Mesenchymal stem cell (in vitro differentiated cells and primary cell): ENCODE data around the gene HOXD11.

Experiments
- DNase-seq: peaks from one replicate; pipeline ENCODE4 v3.0.0-alpha.2; 2013
- H2AFZ ChIP-seq: one replicate; pipeline ENCODE4 v1.6.1; 2013; ENCODE audit warnings: low read depth, mild to moderate bottlenecking, control low read depth, inconsistent platforms, low read length, moderate library complexity
- H2AK5ac ChIP-seq: 2 replicates; pipeline ENCODE4 v1.6.1; 2013; ENCODE audit warnings: low read length, moderate library complexity, mild to moderate bottlenecking, inconsistent platforms; ENCODE audit not compliant: severe bottlenecking
- H2BK120ac ChIP-seq: one replicate; pipeline ENCODE4 v1.6.1; 2013; ENCODE audit warnings: low read depth, mild to moderate bottlenecking, inconsistent platforms, low read length, moderate library complexity
- H2BK12ac ChIP-seq, 2 experiments: one replicate each; pipeline ENCODE4 v1.6.1; 2013; ENCODE audit warnings: inconsistent platforms in 2 of 2, low read length in 2 of 2, mild to moderate bottlenecking in 2 of 2, moderate library complexity in 2 of 2, control low read depth in 1 of 2
- H2BK15ac ChIP-seq: one replicate; pipeline ENCODE4 v1.6.1; 2013; ENCODE audit warnings: mild to moderate bottlenecking, low read depth, inconsistent platforms; ENCODE audit not compliant: poor library complexity, severe bottlenecking
- H2BK5ac ChIP-seq: 2 replicates; pipeline ENCODE4 v1.6.1; 2013; ENCODE audit warnings: low read depth, mild to moderate bottlenecking, low read length, control low read depth, inconsistent platforms; ENCODE audit not compliant: poor library complexity, severe bottlenecking
- H3K14ac ChIP-seq, 2 experiments: one replicate each; pipeline ENCODE4 v1.6.1; 2013; ENCODE audit warnings: inconsistent platforms in 2 of 2, low read length in 2 of 2, control low read depth in 1 of 2, mild to moderate bottlenecking in 1 of 2, moderate library complexity in 1 of 2
- H3K18ac ChIP-seq, 2 experiments: one replicate each; pipeline ENCODE4 v1.6.1; 2013; ENCODE audit warnings: inconsistent platforms in 2 of 2, low read length in 2 of 2, control low read depth in 1 of 2, low read depth in 1 of 2, mild to moderate bottlenecking in 1 of 2
- H3K23ac ChIP-seq, 2 experiments: one replicate each; pipeline ENCODE4 v1.6.1; 2013; ENCODE audit warnings: inconsistent platforms in 2 of 2, low read length in 2 of 2, mild to moderate bottlenecking in 2 of 2, moderate library complexity in 2 of 2, control low read depth in 1 of 2
- H3K27ac ChIP-seq: 2 replicates; pipeline ENCODE4 v1.5.1; 2013; ENCODE audit warnings: mild to moderate bottlenecking, moderate library complexity, low read length, control low read depth, inconsistent platforms; ENCODE audit not compliant: poor library complexity, severe bottlenecking
- H3K27me3 ChIP-seq, 2 experiments: 2 replicates each; pipeline versions ENCODE4 v1.6.1 to v1.7.0; 2013; ENCODE audit warnings: low read length in 2 of 2, mild to moderate bottlenecking in 2 of 2, moderate library complexity in 2 of 2, control low read depth in 1 of 2, inconsistent platforms in 1 of 2; ENCODE audit not compliant: control insufficient read depth in 1 of 2, insufficient read depth in 1 of 2
- H3K36me3 ChIP-seq, 2 experiments: 2 replicates each; pipeline versions ENCODE4 v1.6.1 to v1.7.0; 2013; ENCODE audit warnings: low read length in 2 of 2, control low read depth in 1 of 2, inconsistent platforms in 1 of 2, low read depth in 1 of 2, mild to moderate bottlenecking in 1 of 2; ENCODE audit not compliant: insufficient read depth in 2 of 2, control insufficient read depth in 1 of 2
- H3K4ac ChIP-seq, 2 experiments: one replicate each; pipeline ENCODE4 v1.6.1; 2013; ENCODE audit warnings: inconsistent platforms in 2 of 2, low read length in 2 of 2, mild to moderate bottlenecking in 2 of 2, moderate library complexity in 2 of 2, control low read depth in 1 of 2, low read depth in 1 of 2
- H3K4me1 ChIP-seq: 2 replicates; pipeline ENCODE4 v1.6.1; 2013; ENCODE audit warnings: low read depth, low read length, control low read depth; ENCODE audit not compliant: control insufficient read depth, insufficient read depth
- H3K4me2 ChIP-seq: 2 replicates; pipeline ENCODE4 v1.6.1; 2013; ENCODE audit warnings: low read length, mild to moderate bottlenecking, inconsistent platforms; ENCODE audit not compliant: poor library complexity, severe bottlenecking
- H3K4me3 ChIP-seq, 2 experiments: 2 replicates each; pipeline versions ENCODE4 v1.5.1 to v1.7.0; 2013; ENCODE audit warnings: low read length in 2 of 2, mild to moderate bottlenecking in 2 of 2, control low read depth in 1 of 2, low read depth in 1 of 2; ENCODE audit not compliant: insufficient read depth in 1 of 2
- H3K79me1 ChIP-seq: replicated peaks from 2 replicates; pipeline ENCODE4 v1.6.1; 2013; ENCODE audit warnings: mild to moderate bottlenecking, control low read depth, low read length, inconsistent platforms; ENCODE audit not compliant: poor library complexity, severe bottlenecking
- H3K9ac ChIP-seq: 2 replicates; pipeline ENCODE4 v1.7.0; 2013; ENCODE audit warnings: mild to moderate bottlenecking, low read length, moderate library complexity
- H3K9me3 ChIP-seq: 2 replicates; pipeline ENCODE4 v1.7.0; 2013; ENCODE audit warnings: mild to moderate bottlenecking, low read length; ENCODE audit not compliant: control insufficient read depth
- H4K8ac ChIP-seq: one replicate; pipeline ENCODE4 v1.6.1; 2013; ENCODE audit warnings: inconsistent platforms, mild to moderate bottlenecking, low read length, moderate library complexity
- H4K91ac ChIP-seq: one replicate; pipeline ENCODE4 v1.6.1; 2013; ENCODE audit warnings: mild to moderate bottlenecking, low read length, inconsistent platforms
- WGBS: methylation state at CpG from one replicate; pipeline ENCODE4 v1.1.7; 2013; ENCODE audit warnings: mixed read lengths; 5-methylcytosine and 5-hydroxymethylcytosine counted together

HOXD11 gene

GRCh38 chr2:176100547-176101140 lies 6.4 kb upstream of the HOXD11 start:
- no peak for DNase-seq
- Histone ChIP-seq H3K36me3 (no peaks in the 10 kb centered on the region), H3K9me3 (no peaks in the 10 kb centered on the region), H3K79me1 (no peaks in the 10 kb centered on the region), H2BK15ac (no peak overlapping the region), H2BK5ac (no peak overlapping the region), H3K18ac (no peak overlapping the region), H3K9ac (no peak overlapping the region), H2AFZ (no peak overlapping the region), H4K8ac (no peak overlapping the region), H2BK12ac (no peak overlapping the region), H3K4ac (no peak overlapping the region), H3K4me1 (peaks cover 14% of the 10 kb centered on the region), H3K14ac (no peak overlapping the region), H2AK5ac (no peak overlapping the region), H2BK120ac (no peak overlapping the region), H3K23ac (no peak overlapping the region), H4K91ac (no peak overlapping the region), H3K27me3 (peaks cover 97 to 100% of the 10 kb centered on the region in 2 experiments), H3K27ac (no peak overlapping the region), H3K4me2 (no peak overlapping the region), H3K4me3 (no peak overlapping the region)
- WGBS, result 6% methylated on average over 26 of the region's 28 CpGs

- H3K36me3 ChIP-seq, result no peaks in the 10 kb centered on the region
- no peak overlapping the region for H3K18ac ChIP-seq
- no peak overlapping the region for H2BK15ac ChIP-seq
- no peak overlapping the region for H4K8ac ChIP-seq
- no peak overlapping the region for H3K9ac ChIP-seq
- no peak overlapping the region for H2BK5ac ChIP-seq
- 0% methylated on average over 2 of the region's 2 CpGs for WGBS
- H3K4me1 ChIP-seq, result peaks cover 14% of the 10 kb centered on the region
- no peak overlapping the region for H2BK12ac ChIP-seq
- no peak overlapping the region for H2BK120ac ChIP-seq
- H3K4ac ChIP-seq, result no peak overlapping the region
- no peak overlapping the region for H3K23ac ChIP-seq
- no peaks in the 10 kb centered on the region for H3K9me3 ChIP-seq
- no peak overlapping the region for H3K14ac ChIP-seq
- H3K4me3 ChIP-seq, result no peak overlapping the region
- no peak overlapping the region for H2AK5ac ChIP-seq
- no peaks in the 10 kb centered on the region for H3K79me1 ChIP-seq
- no peak for DNase-seq
- H3K27me3 ChIP-seq, result peaks cover 99 to 100% of the 10 kb centered on the region in 2 experiments
- no peak overlapping the region for H4K91ac ChIP-seq
- no peak overlapping the region for H3K4me2 ChIP-seq
- H3K27ac ChIP-seq, result no peak overlapping the region
- H2AFZ ChIP-seq, result no peak overlapping the region
These were observed 5.8 kb upstream of the HOXD11 start for GRCh38 chr2:176101216-176101830.

- Histone ChIP-seq H2BK12ac (no peak overlapping the region), H2BK120ac (no peak overlapping the region), H3K23ac (no peak overlapping the region), H2AFZ (no peak overlapping the region), H3K27me3 (peaks cover 98% of the 10 kb centered on the region in 2 experiments), H3K4me1 (peaks cover 18% of the 10 kb centered on the region), H3K4me3 (no peak overlapping the region), H2BK5ac (no peak overlapping the region), H3K9me3 (no peaks in the 10 kb centered on the region), H2AK5ac (no peak overlapping the region), H3K4ac (no peak overlapping the region), H3K18ac (no peak overlapping the region), H3K14ac (no peak overlapping the region), H3K4me2 (no peak overlapping the region), H3K27ac (no peak overlapping the region), H4K8ac (no peak overlapping the region), H3K79me1 (no peaks in the 10 kb centered on the region), H4K91ac (no peak overlapping the region), H3K9ac (no peak overlapping the region), H3K36me3 (no peaks in the 10 kb centered on the region), H2BK15ac (no peak overlapping the region)
- 46% methylated on average over 3 of the region's 5 CpGs for WGBS
- DNase-seq, result no peak
These were observed 5.2 kb upstream of the HOXD11 start for GRCh38 chr2:176101842-176102241.

- Histone ChIP-seq H4K91ac (no peak overlapping the region), H3K14ac (no peak overlapping the region), H2BK15ac (no peak overlapping the region), H4K8ac (no peak overlapping the region), H2AK5ac (no peak overlapping the region), H3K4me1 (peaks cover 21% of the 10 kb centered on the region), H3K9ac (no peak overlapping the region), H3K23ac (no peak overlapping the region), H3K4me2 (no peak overlapping the region), H3K18ac (no peak overlapping the region), H3K79me1 (no peaks in the 10 kb centered on the region), H3K4ac (no peak overlapping the region), H3K9me3 (no peaks in the 10 kb centered on the region), H3K27me3 (peaks cover 98% of the 10 kb centered on the region in 2 experiments), H2BK120ac (no peak overlapping the region), H3K27ac (no peak overlapping the region), H3K4me3 (no peak overlapping the region), H2BK12ac (no peak overlapping the region), H3K36me3 (no peaks in the 10 kb centered on the region), H2AFZ (no peak overlapping the region), H2BK5ac (no peak overlapping the region)
- no peak for DNase-seq
- 18% methylated on average over 7 of the region's 7 CpGs for WGBS
These were observed 4.7 kb upstream of the HOXD11 start for GRCh38 chr2:176102309-176102866.
